HTERT RPE-1 (cell line): ENCODE measurements around the gene RNF135.
"Not testable (repeated sequence)": the region's sequence is repeated elsewhere in the genome, so short reads cannot be mapped to it uniquely, and the experiment has no call there.

Experiments used
- in situ Hi-C: fragments of 300-500 bp; cut with MboI; formaldehyde crosslinking; loops from 4 replicates; pipeline ENCODE4 v1.14.3; 2020; ENCODE audit warnings: low sequenced_read_pairs

The RNF135 gene

GRCh38 chr17:30954046-30954830 is 16.6 kb upstream of the RNF135 start:
- in situ Hi-C loops = no loop called here

- in situ Hi-C loops = no loop called here
Measured at GRCh38 chr17:30956764-30957374, 14.0 kb upstream of the RNF135 start.

GRCh38 chr17:30957741-30958140 is 13.1 kb upstream of the RNF135 start:
- in situ Hi-C loops = no loop called here

- in situ Hi-C loops = no loop called here
Measured at GRCh38 chr17:30958187-30958586, 12.7 kb upstream of the RNF135 start.

- in situ Hi-C loops = no loop called here
Measured at GRCh38 chr17:30961209-30962188, 9.3 kb upstream of the RNF135 start.

- in situ Hi-C loops = not testable (repeated sequence)
Measured at GRCh38 chr17:30964312-30964711, 6.5 kb upstream of the RNF135 start.

- in situ Hi-C loops = no loop called here
Measured at GRCh38 chr17:30964876-30965275, 6.0 kb upstream of the RNF135 start.

- in situ Hi-C loops = no loop called here
Measured at GRCh38 chr17:30965686-30966085, 5.2 kb upstream of the RNF135 start.

- in situ Hi-C loops = not testable (repeated sequence)
Measured at GRCh38 chr17:30967911-30968310, 2.9 kb upstream of the RNF135 start.

- in situ Hi-C loops = no loop called here
Measured at GRCh38 chr17:30969989-30970830, 629 bp upstream of the RNF135 start.

- in situ Hi-C loops = no loop called here
Measured at GRCh38 chr17:30975042-30975820, 4.4 kb downstream of the RNF135 start.

- in situ Hi-C loops = not testable (repeated sequence)
Measured at GRCh38 chr17:30979919-30980318, 9.1 kb downstream of the RNF135 start.

GRCh38 chr17:30981531-30982519 is 11.0 kb downstream of the RNF135 start:
- in situ Hi-C loops = no loop called here

GRCh38 chr17:30982855-30983254 is 12.0 kb downstream of the RNF135 start:
- in situ Hi-C loops = no loop called here

- in situ Hi-C loops = no loop called here
Measured at GRCh38 chr17:30990458-30990857, 19.6 kb downstream of the RNF135 start.

- in situ Hi-C loops = no loop called here
Measured at GRCh38 chr17:30992551-30992950, 21.7 kb downstream of the RNF135 start.

- in situ Hi-C loops = no loop called here
Measured at GRCh38 chr17:30995347-30995746, 24.5 kb downstream of the RNF135 start.

- in situ Hi-C loops = no loop called here
Measured at GRCh38 chr17:30996486-30996885, 25.6 kb downstream of the RNF135 start.
